OCI-LY3 (cell line): ENCODE data around the gene FAM13A.
"Not testable (repeated sequence)": the region's sequence is repeated elsewhere in the genome, so short reads cannot be mapped to it uniquely, and the experiment has no call there.

Source experiments
- CTCF ChIP-seq: fragments of 200-600, 300-600 bp; sonication (generic); IDR thresholded peaks from 2 replicates; pipeline ENCODE4 v1.5.1; 2014; ENCODE audit warnings: antibody characterized with exemption, low read length, low read depth
- EZH2phosphoT487 ChIP-seq: fragments of 200-600 bp; shearing (Covaris generic); IDR thresholded peaks from 2 replicates; pipeline ENCODE4 v1.6.1; 2018; ENCODE audit warnings: antibody characterized with exemption, mixed run types, low read depth

- TF ChIP-seq CTCF, EZH2phosphoT487: not testable (repeated sequence)
Measured at GRCh38 chr4:88913181-88913580, 143.8 kb downstream of the FAM13A start.
